ENCODE results near the gene PSME2. TPM values are rescaled to one million over a fixed set of nuclear protein-coding genes. Genes with fewer than 3 reads are reported as not detected.

PSME2 gene
- polyA plus RNA-seq, 1 donor from 2014 or later = 73.3 TPM

DNA sequence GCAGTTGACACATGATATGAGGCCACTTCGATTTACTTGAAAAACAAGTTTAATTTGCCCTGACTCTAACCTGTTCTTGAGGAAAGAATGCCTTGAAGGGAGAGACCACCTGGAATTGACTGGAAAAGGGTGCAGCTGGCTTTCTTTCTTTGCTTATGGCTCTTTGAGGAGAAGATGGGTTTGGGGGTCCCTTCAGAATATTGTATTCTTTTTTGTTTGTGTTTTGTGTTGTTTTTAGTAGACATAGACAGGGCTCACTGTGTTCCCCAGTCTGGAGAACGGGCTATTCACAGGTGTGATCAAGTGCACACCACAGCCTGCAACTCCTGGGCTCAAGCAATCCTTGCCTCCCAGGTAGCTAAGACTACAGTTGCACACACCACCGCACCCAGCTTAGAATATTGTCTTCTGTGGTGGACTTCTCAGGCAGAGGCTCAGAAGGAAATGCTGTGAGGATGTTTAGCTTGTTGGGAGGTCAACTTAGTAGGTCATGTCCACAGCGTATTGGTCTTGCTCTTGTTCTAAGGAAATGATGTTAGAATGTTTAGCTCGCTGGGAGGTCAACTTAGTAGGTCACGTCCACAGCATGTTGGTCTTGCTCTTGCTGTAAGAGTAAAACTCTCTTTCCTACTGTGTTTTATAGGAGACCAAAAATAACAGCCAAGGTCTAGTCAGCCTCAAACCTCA is 30.1 kb downstream of the PSME2 start:
- peak overlapping the region; percentile 63 for H3K4me2 ChIP-seq (ENCODE audit: low read length)
- H3K27ac ChIP-seq (ENCODE audit: low read length) = no peak overlapping the region

More for the DNA sequence above, 30.1 kb downstream of the PSME2 start:
- Histone ChIP-seq H2AFZ (ENCODE audit: low read depth, low read length) (no peak overlapping the region), H3K9ac (ENCODE audit: low read length) (peak overlapping the region; percentile 98), H3K79me2 (replicated peaks; ENCODE audit: insufficient read depth, low read length) (peaks cover 10% of the 10 kb centered on the region), H3K9me3 (ENCODE audit: low read length) (no peaks in the 10 kb centered on the region), H3K9me2 (ENCODE audit: insufficient read depth, low read length) (no peaks in the 10 kb centered on the region), H4K20me1 (ENCODE audit: insufficient read depth) (no peaks in the 10 kb centered on the region), H3K36me3 (ENCODE audit: insufficient read depth, low read length) (no peaks in the 10 kb centered on the region), H3K4me3 (ENCODE audit: low read length) (peak overlapping the region; percentile 89), H3K27me3 (ENCODE audit: insufficient read depth, low read depth, low read length) (no peaks in the 10 kb centered on the region), H3F3A (ENCODE audit: insufficient read depth, low read length, poor library complexity, severe bottlenecking) (no peaks in the 10 kb centered on the region)
- TF ChIP-seq RAD21 (conservative IDR thresholded peaks at IDR 0.05) (no peak), EP300 (conservative IDR thresholded peaks at IDR 0.05; ENCODE audit: poor library complexity, severe bottlenecking) (no peak), CTCF (IDR thresholded peaks at IDR 0.05; ENCODE audit: poor library complexity, severe bottlenecking) (no peak), TAF1 (IDR thresholded peaks at IDR 0.05; ENCODE audit: low read depth) (no peak), REST (IDR thresholded peaks at IDR 0.05; ENCODE audit: borderline replicate concordance) (no peak), POLR2AphosphoS5 (IDR thresholded peaks at IDR 0.05) (no peak), MXI1 (conservative IDR thresholded peaks at IDR 0.05; ENCODE audit: poor library complexity, severe bottlenecking) (no peak), SMC3 (conservative IDR thresholded peaks at IDR 0.05; ENCODE audit: poor library complexity) (no peak), EZH2 (IDR thresholded peaks at IDR 0.05; ENCODE audit: borderline replicate concordance, insufficient read depth, low read length, poor library complexity, severe bottlenecking) (no peak)

Measured in neural cell (in vitro differentiated cells).